Activated CD4-positive, alpha-beta memory T cell treated with anti-CD3 and anti-CD28 coated beads, Interleukin-2, amount 10 ng/mL, durations not matched to agents 7 days and 5 days (primary cell): Measurements from ENCODE around the gene EPHA3. TPM values are rescaled to one million over a fixed set of nuclear protein-coding genes. Genes with fewer than 3 reads are reported as not detected.

Experiments used
- CTCF ChIA-PET: fragments of 350-600 bp; sonication (Branson Sonifier 250); formaldehyde crosslinking; loops from one replicate; lab custom pipeline; 2021; ENCODE audit warnings: antibody characterized with exemption, inconsistent platforms; lab: Charles Lee
- POLR2A ChIA-PET: fragments of 350-600 bp; sonication (Branson Sonifier 250); formaldehyde crosslinking; loops from one replicate; lab custom pipeline; 2021; ENCODE audit warnings: antibody characterized with exemption; lab: Charles Lee
- DNase-seq: peaks from one replicate; pipeline ENCODE4 v3.0.0-alpha.2; 2020
- H3K27ac Mint-ChIP-seq: one replicate; pipeline ENCODE4 v1.8.0; 2021; ENCODE audit warnings: mild to moderate bottlenecking, mixed read lengths
- H3K27me3 Mint-ChIP-seq: one replicate; pipeline ENCODE4 v1.8.0; 2021; ENCODE audit warnings: mixed read lengths
- H3K36me3 Mint-ChIP-seq: one replicate; pipeline ENCODE4 v1.8.0; 2021; ENCODE audit warnings: low read depth, mixed read lengths
- H3K4me1 Mint-ChIP-seq: one replicate; pipeline ENCODE4 v1.8.0; 2021; ENCODE audit warnings: mixed read lengths
- H3K4me3 Mint-ChIP-seq: one replicate; pipeline ENCODE4 v1.8.0; 2021; ENCODE audit warnings: mild to moderate bottlenecking, mixed read lengths
- H3K9me3 Mint-ChIP-seq: one replicate; pipeline ENCODE4 v1.8.0; 2021; ENCODE audit warnings: mixed read lengths
- total RNA-seq, 2 experiments: library from RNA; stranded (reverse); gene quantifications; one replicate each; pipeline ENCODE4 v1.2.3, GENCODE V29; 2021

The EPHA3 gene
- total RNA-seq, 2 experiments from 2014 or later: 0.05 TPM; not detected in 1

GRCh38 chr3:89164774-89165173 lies 57.4 kb downstream of the EPHA3 start:
- Mint-ChIP-seq H3K36me3 (no peaks in the 10 kb centered on the region), H3K4me1 (no peaks in the 10 kb centered on the region), H3K4me3 (no peak overlapping the region), H3K9me3 (no peaks in the 10 kb centered on the region), H3K27ac (no peak overlapping the region), H3K27me3 (no peaks in the 10 kb centered on the region)
- no peak for DNase-seq
- ChIA-PET CTCF (no interaction called here), POLR2A (no interaction called here)

GRCh38 chr3:89165636-89166263 lies 58.3 kb downstream of the EPHA3 start:
- Mint-ChIP-seq H3K4me1 (no peaks in the 10 kb centered on the region), H3K27ac (no peak overlapping the region), H3K9me3 (no peaks in the 10 kb centered on the region), H3K27me3 (no peaks in the 10 kb centered on the region), H3K4me3 (no peak overlapping the region), H3K36me3 (no peaks in the 10 kb centered on the region)
- no peak for DNase-seq
- CTCF ChIA-PET: no interaction called here
- POLR2A ChIA-PET: no interaction called here

- no peak overlapping the region for H3K27ac Mint-ChIP-seq
Observed at GRCh38 chr3:89171687-89172545, 64.5 kb downstream of the EPHA3 start.

GRCh38 chr3:89173546-89173945 lies 66.1 kb downstream of the EPHA3 start:
- no peak overlapping the region for H3K4me3 Mint-ChIP-seq
- no peak overlapping the region for H3K27ac Mint-ChIP-seq
- POLR2A ChIA-PET: no interaction called here
- CTCF ChIA-PET: no interaction called here
- no peaks in the 10 kb centered on the region for H3K9me3 Mint-ChIP-seq
- no peaks in the 10 kb centered on the region for H3K4me1 Mint-ChIP-seq
- H3K27me3 Mint-ChIP-seq: no peaks in the 10 kb centered on the region
- H3K36me3 Mint-ChIP-seq: no peaks in the 10 kb centered on the region
- no peak for DNase-seq

More at GRCh38 chr3:89171687-89172545, 64.5 kb downstream of the EPHA3 start:
- no peak overlapping the region for H3K4me3 Mint-ChIP-seq
- ChIA-PET CTCF (no interaction called here), POLR2A (no interaction called here)
- no peaks in the 10 kb centered on the region for H3K27me3 Mint-ChIP-seq
- no peaks in the 10 kb centered on the region for H3K4me1 Mint-ChIP-seq
- H3K36me3 Mint-ChIP-seq: no peaks in the 10 kb centered on the region
- H3K9me3 Mint-ChIP-seq: no peaks in the 10 kb centered on the region
- DNase-seq: no peak

- no peak for DNase-seq
- Mint-ChIP-seq H3K27me3 (no peaks in the 10 kb centered on the region), H3K4me1 (no peaks in the 10 kb centered on the region), H3K9me3 (no peaks in the 10 kb centered on the region), H3K36me3 (no peaks in the 10 kb centered on the region), H3K4me3 (no peak overlapping the region), H3K27ac (no peak overlapping the region)
- ChIA-PET POLR2A (no interaction called here), CTCF (no interaction called here)
Observed at GRCh38 chr3:89179355-89180001, 72.1 kb downstream of the EPHA3 start.

DNA sequence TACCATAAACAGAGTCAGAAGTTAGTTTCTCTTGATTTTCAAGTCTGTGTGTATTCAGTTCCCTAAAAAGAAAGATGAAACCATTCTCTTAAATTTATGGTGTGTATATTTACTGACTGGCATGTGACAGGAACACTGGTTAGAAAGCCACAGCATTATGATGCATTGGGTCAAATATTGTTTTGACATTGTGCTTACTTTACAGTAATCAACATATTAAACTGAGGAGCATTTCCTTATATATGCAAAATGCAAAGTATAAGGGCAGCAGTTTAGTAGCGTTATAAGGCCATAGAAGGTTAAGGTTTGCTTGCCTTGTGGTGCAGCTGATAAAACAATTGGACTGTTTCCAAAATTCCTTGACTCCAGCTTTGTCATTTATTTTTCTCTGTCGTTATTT lies 72.9 kb downstream of the EPHA3 start:
- no peak for DNase-seq
- POLR2A ChIA-PET: no interaction called here
- no peaks in the 10 kb centered on the region for H3K4me1 Mint-ChIP-seq
- no peak overlapping the region for H3K4me3 Mint-ChIP-seq
- CTCF ChIA-PET: no interaction called here
- H3K9me3 Mint-ChIP-seq: no peaks in the 10 kb centered on the region
- H3K27ac Mint-ChIP-seq: no peak overlapping the region
- H3K36me3 Mint-ChIP-seq: no peaks in the 10 kb centered on the region
- no peaks in the 10 kb centered on the region for H3K27me3 Mint-ChIP-seq

DNA sequence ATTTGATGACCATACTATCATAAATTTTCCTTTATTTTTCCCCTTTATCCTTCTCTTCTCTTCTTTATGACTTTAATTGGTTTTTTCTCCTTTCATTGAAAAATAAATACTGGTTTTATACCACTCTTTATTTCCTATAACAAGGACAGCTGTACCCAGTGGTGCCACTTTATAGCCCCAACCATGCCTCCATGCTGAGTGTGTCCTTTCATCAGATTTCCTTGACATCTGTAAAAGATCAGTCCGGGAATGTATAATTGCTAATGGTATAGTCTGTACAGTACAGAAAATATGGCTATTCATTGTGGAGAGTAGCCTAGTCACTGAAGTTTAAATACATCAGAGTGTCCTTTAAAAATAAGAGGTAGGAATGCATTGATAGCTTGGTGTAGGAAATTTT lies 74.6 kb downstream of the EPHA3 start:
- Mint-ChIP-seq H3K9me3 (no peaks in the 10 kb centered on the region), H3K36me3 (no peaks in the 10 kb centered on the region), H3K27me3 (no peaks in the 10 kb centered on the region), H3K27ac (no peak overlapping the region), H3K4me1 (no peaks in the 10 kb centered on the region), H3K4me3 (no peak overlapping the region)
- POLR2A ChIA-PET: interaction anchor here (0.5 kb wide), 1 partner anchor 1112 kb away, joined by 3 read pairs; no protein-coding TSS in a partner anchor
- DNase-seq: no peak
- CTCF ChIA-PET: no interaction called here

GRCh38 chr3:89184151-89184995 lies 77.0 kb downstream of the EPHA3 start:
- no peaks in the 10 kb centered on the region for H3K4me1 Mint-ChIP-seq

GRCh38 chr3:89186456-89186855 lies 79.0 kb downstream of the EPHA3 start:
- H3K27ac Mint-ChIP-seq: no peak overlapping the region
- DNase-seq: no peak
- CTCF ChIA-PET: no interaction called here

More at GRCh38 chr3:89184151-89184995, 77.0 kb downstream of the EPHA3 start:
- H3K4me3 Mint-ChIP-seq: no peak overlapping the region
- ChIA-PET POLR2A (no interaction called here), CTCF (no interaction called here)
- no peaks in the 10 kb centered on the region for H3K9me3 Mint-ChIP-seq
- no peak overlapping the region for H3K27ac Mint-ChIP-seq
- H3K36me3 Mint-ChIP-seq: no peaks in the 10 kb centered on the region
- no peak for DNase-seq
- no peaks in the 10 kb centered on the region for H3K27me3 Mint-ChIP-seq

DNA sequence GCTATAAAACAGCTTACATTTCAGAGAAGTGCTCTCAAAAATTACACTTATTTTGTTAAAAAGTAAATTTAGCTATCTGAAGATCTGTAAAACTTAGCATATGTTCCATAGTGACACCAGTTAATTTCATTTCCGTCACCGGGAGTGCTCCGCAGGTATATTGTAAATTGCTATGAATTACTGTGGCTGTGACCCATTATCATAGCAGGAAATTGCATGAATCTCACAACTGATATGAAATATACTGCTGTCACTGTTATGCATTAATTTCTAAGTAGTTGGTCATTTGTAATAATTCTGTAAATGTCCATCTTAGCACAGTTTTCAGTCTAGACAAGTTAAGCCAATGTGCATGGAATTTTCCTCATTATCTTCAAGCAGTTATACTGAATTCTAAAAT lies 91.2 kb downstream of the EPHA3 start:
- POLR2A ChIA-PET: no interaction called here
- CTCF ChIA-PET: no interaction called here
- Mint-ChIP-seq H3K36me3 (no peaks in the 10 kb centered on the region), H3K4me1 (no peaks in the 10 kb centered on the region), H3K27ac (no peak overlapping the region), H3K4me3 (no peak overlapping the region), H3K27me3 (no peaks in the 10 kb centered on the region), H3K9me3 (peaks cover 3% of the 10 kb centered on the region)
- DNase-seq: no peak

More at GRCh38 chr3:89186456-89186855, 79.0 kb downstream of the EPHA3 start:
- no peaks in the 10 kb centered on the region for H3K9me3 Mint-ChIP-seq
- H3K4me1 Mint-ChIP-seq: no peaks in the 10 kb centered on the region
- H3K27me3 Mint-ChIP-seq: no peaks in the 10 kb centered on the region
- POLR2A ChIA-PET: no interaction called here
- no peak overlapping the region for H3K4me3 Mint-ChIP-seq
- H3K36me3 Mint-ChIP-seq: no peaks in the 10 kb centered on the region

- POLR2A ChIA-PET: no interaction called here
- no peaks in the 10 kb centered on the region for H3K27me3 Mint-ChIP-seq
- no peaks in the 10 kb centered on the region for H3K4me1 Mint-ChIP-seq
- H3K9me3 Mint-ChIP-seq: peaks cover 2% of the 10 kb centered on the region
- no peak overlapping the region for H3K27ac Mint-ChIP-seq
- no peaks in the 10 kb centered on the region for H3K36me3 Mint-ChIP-seq
- no peak for DNase-seq
- H3K4me3 Mint-ChIP-seq: no peak overlapping the region
- CTCF ChIA-PET: no interaction called here
Observed at GRCh38 chr3:89212619-89213018, 105.2 kb downstream of the EPHA3 start.

DNA sequence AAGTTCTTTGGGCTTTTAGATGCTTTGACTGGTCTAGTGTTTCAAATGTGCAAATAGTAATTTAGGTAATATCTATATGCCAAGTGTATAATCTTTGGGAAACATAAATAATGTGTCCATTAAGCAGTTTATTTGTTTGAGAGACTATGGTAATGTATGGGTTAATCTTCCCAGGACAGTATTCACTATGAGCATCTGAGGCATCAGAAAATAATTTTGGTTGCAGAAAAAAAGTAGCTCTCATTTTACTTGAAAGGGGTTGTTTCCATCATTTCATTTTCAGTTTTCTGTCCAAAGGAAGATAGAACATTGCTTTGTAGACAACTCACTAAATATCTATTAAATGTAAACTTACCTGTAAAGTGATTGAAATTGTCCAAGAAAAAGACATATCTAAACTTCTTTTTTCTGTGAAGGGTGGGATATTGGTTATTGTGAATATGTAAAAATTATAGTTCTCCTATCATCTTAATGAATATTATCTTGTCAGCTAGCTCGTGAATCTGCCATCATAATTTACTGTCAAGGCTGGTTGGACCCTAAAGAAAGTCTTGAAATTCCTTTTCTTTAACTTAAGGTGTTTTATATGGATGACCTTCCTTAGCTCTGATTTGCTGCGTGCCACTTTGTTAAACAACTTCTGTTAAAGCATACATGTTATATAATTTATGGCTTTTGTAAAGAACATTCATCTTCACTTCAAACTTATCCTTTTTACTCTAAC lies 108.8 kb downstream of the EPHA3 start:
- H3K27me3 Mint-ChIP-seq: no peaks in the 10 kb centered on the region
- ChIA-PET CTCF (no interaction called here), POLR2A (no interaction called here)
- no peaks in the 10 kb centered on the region for H3K4me1 Mint-ChIP-seq
- DNase-seq: no peak
- no peak overlapping the region for H3K27ac Mint-ChIP-seq
- no peak overlapping the region for H3K4me3 Mint-ChIP-seq
- H3K9me3 Mint-ChIP-seq: peaks cover 7% of the 10 kb centered on the region
- no peaks in the 10 kb centered on the region for H3K36me3 Mint-ChIP-seq
